ENCODE data around the gene GFM1. TPM values are rescaled to one million over a fixed set of nuclear protein-coding genes. Genes with fewer than 3 reads are reported as not detected.
"Not testable (repeated sequence)": the region's sequence is repeated elsewhere in the genome, so short reads cannot be mapped to it uniquely, and the experiment has no call there.

The GFM1 gene
- polyA plus RNA-seq, 3 donors = 9.6 to 31.2 (median 10.8) TPM

DNA sequence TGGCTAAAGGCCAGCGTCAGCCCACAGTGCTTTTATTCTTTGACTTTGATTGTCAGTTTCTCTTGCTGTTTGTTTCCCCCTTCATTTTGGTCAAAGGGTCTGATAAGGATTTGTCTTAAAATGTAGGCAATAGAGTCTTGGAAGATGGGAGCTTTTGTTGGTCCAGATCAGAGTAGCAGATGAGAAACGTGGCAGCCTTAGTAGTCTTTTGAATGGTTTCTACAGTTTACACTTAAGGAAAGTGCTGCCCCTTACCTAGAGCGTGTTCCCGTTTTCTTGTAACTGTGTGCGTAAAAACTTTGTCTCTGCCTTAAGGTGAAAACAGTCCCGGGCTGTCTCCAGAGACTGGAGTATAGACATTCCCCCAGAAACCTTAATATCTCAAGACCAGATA lies 27.5 kb downstream of the GFM1 start:
- 6 to 12% (median 7%) methylated on average over 6 of the region's 6 CpGs for WGBS, 3 donors

DNA sequence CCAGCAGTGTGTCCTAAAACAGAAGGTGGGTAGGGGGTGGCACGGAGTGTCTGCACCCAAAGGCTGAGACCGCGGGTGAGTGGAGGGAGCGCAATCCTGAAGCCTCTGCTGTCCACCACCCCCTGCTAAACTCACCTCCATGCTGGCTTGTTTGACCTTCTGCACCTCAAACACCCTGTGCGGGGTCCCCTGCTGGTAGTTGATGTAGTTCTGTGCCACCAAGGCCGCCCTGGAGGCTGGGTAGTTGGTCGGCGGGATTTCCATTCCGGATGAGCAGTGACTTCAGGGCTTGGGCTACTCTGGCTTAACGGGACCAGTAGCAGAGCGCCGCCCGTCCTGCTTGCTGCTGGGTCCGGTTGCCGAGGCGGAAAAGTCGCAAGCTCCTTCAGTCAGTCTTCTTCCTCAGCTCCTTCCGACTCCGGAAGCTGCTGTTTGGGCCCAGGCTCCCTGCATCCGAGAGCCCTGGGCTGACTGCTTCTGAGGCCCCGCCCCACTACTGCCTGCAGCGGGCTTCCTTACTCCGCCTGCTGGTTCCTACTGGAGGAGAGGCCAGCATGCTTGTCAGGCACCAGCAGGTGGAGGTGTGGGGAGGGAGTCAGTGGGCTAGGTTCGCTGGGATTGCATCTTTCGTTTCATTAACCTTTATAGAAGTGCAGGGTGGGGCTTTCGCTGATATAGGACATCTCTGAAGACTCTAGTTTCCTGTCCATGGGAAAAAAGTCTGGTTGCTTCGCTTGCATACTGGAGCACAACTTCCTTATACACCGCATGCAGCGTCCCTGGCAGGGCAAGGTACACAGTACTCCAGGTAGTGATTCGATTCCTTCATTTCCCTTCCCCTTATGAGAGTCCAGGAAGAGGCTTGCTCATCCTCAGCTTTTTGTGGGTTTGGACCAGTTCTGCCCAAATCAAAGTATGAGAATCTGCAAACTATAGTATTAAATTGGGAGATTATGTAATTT lies 28.2 kb downstream of the GFM1 start, which contains the start of gene LXN:
Gene LXN, minus strand, starts transcription at position 434 of the 962 bp plus-strand sequence. Its CDS starts 170 bp downstream, at position 264.
- no peak within 1 kb of the TSS for H3K27ac ChIP-seq (ENCODE audit: low read depth, low read length)
- 3 to 8% (median 7%) methylated on average over 30 of the region's 30 CpGs for WGBS, 3 donors

More for the DNA sequence above, 27.5 kb downstream of the GFM1 start:
- no peak overlapping the region for H3K27ac ChIP-seq (ENCODE audit: low read depth, low read length)

DNA sequence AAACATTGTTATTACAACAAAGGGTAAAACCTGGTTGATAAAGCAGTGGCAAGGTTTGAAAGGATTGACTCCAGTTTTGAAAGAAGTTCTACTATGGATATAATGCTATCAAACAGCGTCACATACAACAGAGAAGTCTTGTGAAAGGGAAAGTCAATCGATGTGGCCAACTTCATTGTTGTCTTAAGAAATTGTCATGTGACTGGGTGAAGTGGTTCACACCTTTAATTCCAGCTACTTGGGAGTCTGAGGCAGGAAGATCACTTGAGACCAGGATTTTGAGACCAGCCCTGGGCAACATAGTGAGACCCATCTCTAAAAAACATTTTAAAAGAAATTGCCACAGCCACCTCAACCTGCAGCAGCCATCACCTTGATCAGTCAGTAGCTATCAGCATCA lies 34.4 kb downstream of the GFM1 start:
- H3K27ac ChIP-seq (ENCODE audit: low read depth, low read length) = no peak overlapping the region
- WGBS, 3 donors = 93 to 98% (median 95%) methylated on average over 2 of the region's 2 CpGs

DNA sequence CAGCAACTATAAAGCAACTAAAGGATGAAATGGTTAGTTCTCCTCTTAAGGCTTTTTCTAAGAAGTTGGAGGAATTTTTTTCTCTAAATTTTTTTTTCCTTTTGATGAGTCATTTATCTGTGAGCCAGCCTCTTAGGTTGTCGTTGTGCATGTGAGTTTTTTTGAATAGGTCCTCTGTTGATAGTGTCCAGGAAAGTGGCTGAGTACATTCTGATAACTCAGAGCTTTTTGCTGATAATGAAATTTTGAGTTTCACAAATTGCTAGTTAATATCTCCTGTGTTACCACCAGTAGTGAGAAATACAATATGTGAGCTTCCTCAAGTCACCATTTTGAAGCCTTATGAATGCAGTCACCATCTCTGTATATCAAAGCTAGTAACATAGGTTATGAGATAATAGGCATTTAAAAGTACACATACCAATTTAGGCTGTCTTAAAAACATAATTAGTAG lies 35.2 kb downstream of the GFM1 start:
- WGBS, 3 donors = 32 to 63% (median 47%) methylated on average over 1 of the region's 1 CpG

DNA sequence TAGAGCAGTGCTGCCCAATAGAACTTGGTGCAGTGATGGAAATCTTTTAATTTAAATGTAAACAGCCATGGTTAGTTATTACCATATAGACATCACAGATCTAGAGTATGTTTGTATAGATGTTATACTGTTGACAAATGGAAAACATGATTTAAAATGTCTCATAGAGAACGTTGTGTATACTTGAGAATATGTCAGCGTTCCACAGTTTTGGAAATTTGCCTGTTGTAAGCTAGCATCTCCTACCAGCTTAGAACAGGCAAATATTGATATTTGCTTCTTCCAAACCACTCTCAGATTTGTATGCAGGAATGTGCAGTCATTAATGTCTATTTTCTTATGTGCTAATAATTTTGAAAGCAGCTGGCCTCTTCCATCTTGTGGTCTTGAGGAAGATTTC lies 36.5 kb downstream of the GFM1 start:
- 82 to 94% (median 91%) methylated on average over 2 of the region's 2 CpGs for WGBS, 3 donors
- H3K27ac ChIP-seq (ENCODE audit: low read depth, low read length) = no peak overlapping the region

More for the DNA sequence above, 35.2 kb downstream of the GFM1 start:
- no peak overlapping the region for H3K27ac ChIP-seq (ENCODE audit: low read depth, low read length)

DNA sequence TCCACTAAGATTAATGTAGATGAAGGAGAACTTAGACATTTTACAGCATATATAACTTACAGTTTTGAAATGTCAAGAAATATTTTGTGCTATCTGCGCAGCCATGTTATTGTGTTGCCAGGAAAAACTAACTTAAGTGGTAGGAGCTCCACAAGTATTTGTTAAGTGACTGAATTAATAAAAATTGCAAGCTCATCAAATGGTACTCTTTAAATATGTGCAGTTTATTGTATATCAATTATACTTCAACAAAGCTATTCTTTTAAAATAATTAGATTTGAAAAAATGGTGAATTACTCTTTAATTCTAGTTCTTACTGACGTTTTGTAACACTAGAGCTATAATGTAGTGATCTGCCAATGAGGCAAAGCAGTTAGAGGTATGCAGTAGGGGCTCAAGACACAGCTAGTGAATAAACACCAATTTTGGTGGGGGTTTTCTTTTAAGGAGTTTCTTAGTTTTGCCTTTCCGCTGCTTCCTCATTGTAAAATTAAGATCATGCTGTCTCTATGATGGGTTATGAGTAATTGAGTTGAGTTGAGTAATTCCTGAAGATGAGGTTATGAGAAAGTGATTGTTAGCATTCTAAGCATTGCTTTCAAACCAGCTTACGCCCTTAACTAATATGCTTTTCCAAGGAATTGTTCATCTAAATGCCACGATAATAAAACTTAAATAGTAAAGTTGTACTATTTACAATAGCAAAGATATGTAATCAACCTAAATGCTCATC lies 39.1 kb downstream of the GFM1 start:
- H3K27ac ChIP-seq (ENCODE audit: low read depth, low read length) = no peak overlapping the region
- WGBS, 3 donors = 82 to 96% (median 95%) methylated on average over 5 of the region's 5 CpGs

DNA sequence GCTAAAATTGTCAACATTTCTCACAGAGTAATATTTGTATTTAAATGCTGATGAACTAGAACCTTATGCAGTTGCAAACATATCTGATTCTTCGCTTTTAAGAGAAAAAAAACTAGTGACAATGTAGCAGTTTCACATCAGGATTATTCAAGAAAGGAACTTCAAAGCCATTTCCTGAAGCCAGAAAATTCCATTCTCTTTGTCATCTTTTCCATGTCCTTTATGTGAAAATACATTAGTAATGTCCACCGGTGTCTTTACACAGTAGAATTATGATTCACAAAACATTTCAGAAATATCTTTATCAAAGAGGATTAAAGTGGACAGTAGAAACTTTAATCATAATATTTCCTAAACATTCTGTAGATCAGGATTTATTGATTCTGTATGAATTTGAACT lies 40.8 kb downstream of the GFM1 start:
- 74 to 92% (median 89%) methylated on average over 2 of the region's 2 CpGs for WGBS, 3 donors
- no peak overlapping the region for H3K27ac ChIP-seq (ENCODE audit: low read depth, low read length)

DNA sequence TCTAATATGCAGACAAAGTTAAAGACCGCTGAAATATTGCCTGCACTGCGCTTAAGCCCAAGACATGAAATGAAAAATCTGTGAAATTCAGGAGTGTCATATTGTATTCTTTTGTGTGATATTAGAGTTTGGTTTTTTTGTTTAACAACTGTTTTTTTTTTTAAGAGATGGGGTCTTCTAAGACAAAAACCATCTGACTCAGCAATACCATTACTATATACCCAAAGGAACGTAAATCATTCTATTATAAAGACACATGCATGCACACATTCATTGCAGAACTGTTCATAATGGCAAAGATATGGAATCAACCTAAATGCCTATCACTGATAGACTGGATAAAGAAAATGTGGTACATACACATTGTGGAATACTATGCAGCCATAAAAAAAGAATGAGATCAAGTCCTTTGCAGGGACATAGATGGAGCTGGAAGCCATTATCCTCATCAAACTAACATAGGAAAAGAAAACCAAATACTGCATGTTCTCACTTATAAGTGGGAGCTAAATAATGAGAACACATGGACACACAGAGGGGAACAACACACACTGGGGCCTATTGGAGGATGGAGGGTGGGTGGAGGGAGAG lies 49.6 kb downstream of the GFM1 start:
- 85 to 100% (median 95%) methylated on average over 3 of the region's 3 CpGs for WGBS, 3 donors
- not testable (repeated sequence) for H3K27ac ChIP-seq (ENCODE audit: low read depth, low read length)

DNA sequence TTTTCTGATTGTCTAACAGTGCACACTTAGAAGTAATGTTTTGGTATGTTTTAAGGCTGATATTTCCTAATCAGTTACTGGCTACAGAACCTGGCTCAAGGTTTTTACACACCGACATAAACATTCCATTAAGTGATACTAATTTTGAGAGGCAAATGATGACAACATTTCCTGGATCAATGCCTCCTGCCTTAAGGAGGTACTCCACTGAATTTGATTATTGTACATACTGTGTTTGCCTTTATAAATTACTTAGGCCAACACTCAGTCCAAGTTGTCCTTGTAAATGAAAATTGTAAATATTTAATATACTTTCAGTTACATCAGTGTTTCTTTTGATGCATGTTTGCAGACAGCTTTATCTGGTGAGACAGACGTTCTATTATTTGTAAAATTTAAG lies 52.3 kb downstream of the GFM1 start:
- no peak overlapping the region for H3K27ac ChIP-seq (ENCODE audit: low read depth, low read length)
- WGBS, 3 donors = 27 to 60% (median 58%) methylated on average over 2 of the region's 2 CpGs

DNA sequence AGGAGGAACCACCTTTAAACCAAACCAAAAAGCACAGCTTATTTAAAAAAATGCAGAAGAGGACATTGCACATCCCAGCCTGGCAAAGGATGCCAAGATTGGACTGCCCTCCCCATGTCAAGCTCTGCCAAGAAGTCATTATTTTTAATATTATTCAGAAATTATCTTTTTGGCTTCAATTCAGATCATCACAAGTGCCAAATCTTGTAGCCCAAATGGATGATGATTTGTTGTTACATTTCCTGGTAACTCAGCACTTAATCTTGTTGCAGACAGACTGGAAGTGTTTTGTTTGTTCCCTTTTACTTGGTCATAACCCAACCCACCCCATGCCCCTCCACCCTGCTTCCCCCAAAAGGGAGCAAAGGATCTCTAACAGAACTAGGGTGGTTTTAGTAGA lies 56.2 kb downstream of the GFM1 start:
- no peak overlapping the region for H3K27ac ChIP-seq (ENCODE audit: low read depth, low read length)

DNA sequence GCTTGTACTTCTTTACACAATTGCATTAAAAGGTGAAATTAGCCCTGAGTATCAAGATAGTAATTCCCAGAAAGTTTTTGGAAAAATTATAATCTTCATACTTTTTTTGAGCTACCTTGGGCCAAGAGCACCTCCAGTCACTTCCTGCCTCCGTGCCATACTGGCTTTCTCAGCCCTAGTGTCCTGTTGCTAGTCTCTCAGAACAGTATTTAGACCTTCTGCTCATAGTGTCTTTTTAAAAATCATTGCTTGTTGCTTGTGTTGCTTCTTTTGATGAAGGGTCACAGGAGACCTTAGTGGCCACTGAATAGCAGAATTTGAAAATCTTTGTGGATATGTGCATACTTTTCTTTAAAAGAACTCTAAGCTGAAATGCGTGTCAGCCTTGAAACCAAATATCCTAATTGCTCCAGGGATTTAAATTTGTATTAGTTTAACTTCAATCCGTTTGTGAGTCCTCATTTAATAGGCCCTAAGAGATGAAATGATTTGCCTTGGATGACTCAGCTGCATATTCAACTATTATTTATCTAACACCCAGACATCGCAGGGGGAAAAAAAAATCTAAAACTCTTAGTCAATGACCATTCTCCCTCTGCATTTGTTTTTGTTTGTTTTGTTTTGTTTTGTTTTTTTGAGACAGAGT lies 57.2 kb downstream of the GFM1 start:
- H3K27ac ChIP-seq (ENCODE audit: low read depth, low read length) = no peak overlapping the region
- 58 to 95% (median 70%) methylated on average over 4 of the region's 4 CpGs for WGBS, 3 donors

DNA sequence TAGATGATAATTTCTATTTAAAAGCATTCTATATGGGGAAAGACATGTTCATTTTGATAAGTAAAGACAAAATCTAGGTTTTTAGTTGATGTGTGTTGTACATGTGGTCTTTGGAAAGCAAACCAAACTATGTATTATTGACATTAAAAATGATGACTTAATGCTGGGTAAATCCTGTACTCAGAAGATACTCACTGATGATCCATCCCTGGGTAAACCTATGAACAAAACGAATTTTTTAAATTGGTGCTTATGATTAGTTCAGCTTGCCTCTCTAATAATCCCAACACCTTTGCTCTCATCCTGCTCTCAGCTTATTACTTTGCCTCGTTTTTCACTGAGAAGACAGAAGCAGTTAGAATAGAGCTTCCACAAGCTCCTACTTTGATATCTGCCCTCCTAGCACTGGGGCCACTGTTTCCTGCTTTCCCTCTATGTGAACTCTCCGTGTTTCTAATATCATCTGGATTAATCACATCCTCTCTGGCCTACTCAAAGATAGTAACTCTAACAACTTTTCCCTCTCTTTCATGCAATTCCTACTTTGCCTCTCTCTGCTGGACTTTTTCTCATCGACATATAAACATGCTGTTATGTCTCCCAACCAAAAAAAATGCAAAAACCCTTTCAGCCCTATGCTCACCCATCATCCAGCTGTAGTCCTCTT lies 58.6 kb downstream of the GFM1 start:
- no peak overlapping the region for H3K27ac ChIP-seq (ENCODE audit: low read depth, low read length)
- WGBS, 3 donors = 69 to 81% (median 71%) methylated on average over 4 of the region's 4 CpGs

DNA sequence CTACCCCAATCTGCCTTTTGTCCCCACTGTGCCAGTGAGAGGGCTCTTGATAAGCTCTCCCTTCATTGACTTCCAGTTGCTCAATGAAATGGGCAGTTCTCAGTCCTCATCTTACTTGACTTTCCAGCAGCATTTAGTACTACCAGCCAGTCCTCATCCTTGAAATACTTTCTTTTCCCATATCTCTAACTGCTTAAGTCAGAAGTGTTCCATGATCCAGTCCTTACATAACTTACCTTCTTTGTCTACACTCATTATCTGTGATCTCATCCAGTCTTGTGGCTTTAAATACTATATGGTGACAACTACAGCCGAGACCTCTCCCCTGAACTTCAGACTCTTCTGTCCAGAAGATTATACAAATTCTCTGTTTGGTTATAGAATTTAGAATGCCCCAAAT lies 59.2 kb downstream of the GFM1 start:
- H3K27ac ChIP-seq (ENCODE audit: low read depth, low read length) = no peak overlapping the region
- WGBS, 3 donors = 88 to 100% (median 98%) methylated on average over 1 of the region's 1 CpG

DNA sequence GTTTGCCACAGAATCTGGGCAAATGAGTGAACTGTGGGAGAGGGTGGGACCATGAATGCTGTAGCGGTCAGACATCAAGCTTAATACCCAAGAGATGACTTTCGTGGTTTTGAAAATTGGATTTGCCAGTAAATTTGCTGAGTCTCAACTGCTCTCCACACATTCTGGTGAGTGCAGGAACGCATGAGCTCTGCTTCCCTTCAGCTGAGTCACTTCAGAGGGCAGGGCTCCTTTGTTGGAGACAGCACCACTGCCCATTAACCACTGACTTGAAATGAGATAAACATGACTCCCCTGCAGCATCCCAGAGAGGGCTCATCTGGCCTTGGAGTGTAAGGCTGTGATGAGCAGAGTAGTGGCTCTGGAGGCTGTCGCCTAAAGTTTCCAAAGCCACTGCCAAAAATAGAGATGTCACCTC lies 65.3 kb downstream of the GFM1 start:
- WGBS, 3 donors = 52 to 85% (median 57%) methylated on average over 4 of the region's 4 CpGs
- no peak overlapping the region for H3K27ac ChIP-seq (ENCODE audit: low read depth, low read length)

DNA sequence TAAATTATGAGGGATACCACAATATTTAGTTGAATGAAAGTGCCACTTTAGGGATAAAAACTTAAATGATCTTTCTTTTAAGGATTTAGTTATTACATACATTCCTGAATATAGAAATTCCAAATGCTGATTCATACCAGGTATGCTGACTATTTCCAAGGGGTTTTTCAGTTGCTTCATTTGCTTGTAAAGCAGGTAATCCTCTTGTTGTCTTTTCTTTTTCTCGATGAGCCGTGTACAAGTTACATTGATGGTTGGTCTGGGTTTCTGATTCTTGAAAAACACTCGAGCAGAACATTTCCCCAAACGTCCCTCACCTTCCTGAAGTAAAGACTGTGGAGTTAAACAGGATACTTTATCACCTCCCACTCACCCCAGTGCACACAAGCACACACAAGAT lies 66.3 kb downstream of the GFM1 start:
- H3K27ac ChIP-seq (ENCODE audit: low read depth, low read length) = no peak overlapping the region
- whole genome bisulfite sequencing, 3 donors = 74 to 82% (median 82%) methylated on average over 4 of the region's 4 CpGs

DNA sequence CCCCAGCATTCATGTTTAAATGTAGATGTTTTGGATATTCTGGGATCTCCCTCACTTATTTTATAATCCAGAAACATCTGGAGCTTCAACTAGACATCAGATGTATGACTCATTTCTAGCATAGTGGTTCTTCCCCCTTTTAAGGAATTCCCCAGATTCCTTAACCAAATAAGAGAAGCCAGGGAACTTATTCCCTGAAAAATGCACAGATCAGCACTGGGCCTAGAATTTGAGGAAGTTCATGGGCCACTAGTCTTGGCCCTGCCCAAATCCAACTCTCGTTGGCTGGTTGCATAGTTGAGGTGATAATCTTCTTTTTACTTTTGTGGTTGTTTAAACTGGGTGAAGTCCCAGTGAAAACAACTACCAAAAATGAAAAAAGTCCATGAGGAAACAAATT lies 67.6 kb downstream of the GFM1 start:
- H3K27ac ChIP-seq (ENCODE audit: low read depth, low read length) = no peak overlapping the region
- WGBS, 3 donors = 26 to 76% (median 35%) methylated on average over 1 of the region's 1 CpG

DNA sequence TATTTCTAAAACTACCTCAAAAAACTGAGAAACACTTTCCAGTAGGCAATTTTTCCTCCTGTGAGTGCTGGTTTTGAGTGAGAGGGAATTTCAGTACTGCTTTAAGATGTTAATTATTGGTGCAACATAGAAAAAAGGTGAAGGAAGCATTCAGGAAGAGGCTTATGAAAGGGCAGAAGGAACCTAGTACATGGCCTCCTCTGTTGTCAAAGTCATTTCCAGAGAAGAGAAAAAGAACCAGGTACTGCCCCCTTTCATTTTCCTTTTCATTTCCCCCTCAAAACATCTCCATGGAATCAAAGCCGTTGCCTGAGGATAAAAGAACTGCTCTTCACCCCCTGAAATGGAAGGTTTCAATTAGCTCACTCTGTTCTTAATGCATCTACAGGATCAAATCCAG lies 68.1 kb downstream of the GFM1 start:
- H3K27ac ChIP-seq (ENCODE audit: low read depth, low read length) = no peak overlapping the region
- 63 to 90% (median 86%) methylated on average over 1 of the region's 1 CpG for WGBS, 3 donors

DNA sequence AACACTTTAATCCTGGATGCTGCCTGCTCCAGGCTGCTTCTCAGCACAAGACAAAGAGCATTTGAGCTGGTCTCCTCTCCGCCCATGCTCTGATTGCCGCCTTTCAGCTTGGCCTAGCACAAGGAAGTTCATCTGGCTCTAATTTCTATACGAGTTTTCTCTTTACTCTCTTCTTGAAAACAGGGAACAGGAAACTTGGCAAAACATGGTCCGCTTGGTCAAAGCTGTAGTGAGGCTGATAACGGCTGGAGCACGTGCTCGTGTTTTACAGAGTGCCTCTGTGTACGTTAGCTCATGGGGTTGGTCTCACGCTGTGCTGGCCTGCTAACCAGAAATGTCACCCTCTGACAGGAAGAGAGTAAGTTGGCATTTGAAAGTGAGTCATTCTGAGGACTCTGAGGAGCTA lies 68.8 kb downstream of the GFM1 start:
- 44 to 88% (median 58%) methylated on average over 9 of the region's 9 CpGs for WGBS, 3 donors

More for the DNA sequence above, 68.8 kb downstream of the GFM1 start:
- no peak overlapping the region for H3K27ac ChIP-seq (ENCODE audit: low read depth, low read length)

Measured in adipose tissue (tissue), 3 donors.